Measurements from ENCODE around the gene PTPN9. TPM values are rescaled to one million over a fixed set of nuclear protein-coding genes. Genes with fewer than 3 reads are reported as not detected.

Gene PTPN9
- total and polyA plus RNA-seq, 2 of the 13 experiments (the other 11 are each of a cell fraction or from before 2014, with no cell fraction given), result 16.6 to 19.9 TPM

DNA sequence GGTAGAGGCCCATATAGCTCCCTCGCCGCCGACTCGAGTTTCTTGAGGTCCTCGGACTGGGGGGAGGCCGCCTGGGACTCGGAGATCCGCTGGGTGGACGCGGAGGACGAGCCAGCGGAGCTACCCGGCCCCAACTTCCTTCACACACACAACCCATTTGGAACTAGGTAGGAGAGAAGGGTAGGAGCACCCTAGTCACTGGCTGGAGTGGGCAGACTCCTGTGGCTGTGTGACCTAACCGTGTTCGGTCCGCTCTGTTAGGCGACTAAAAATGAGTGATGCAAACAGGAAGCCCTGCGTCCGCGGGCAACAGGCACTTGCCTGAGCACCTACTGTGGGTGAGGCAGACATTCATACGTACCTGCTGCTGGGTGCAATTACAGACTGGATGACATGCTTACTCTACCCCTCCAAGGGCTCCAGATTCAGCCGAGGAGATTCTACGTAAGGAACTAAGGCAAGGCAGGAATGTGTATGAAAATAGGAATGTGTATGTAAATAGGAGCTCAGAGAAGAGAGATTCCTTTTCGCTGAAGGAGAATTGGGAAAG lies 123.1 kb downstream of the PTPN9 start (continued):
- TF ChIP-seq AGO2 (optimal IDR thresholded peaks at IDR 0.05; ENCODE audit: low read depth, low read length), result no peak
- 0 out of 2 replicates have a peak, but pooled peaks have one; percentile 9 for TF ChIP-seq ERF (CRISPR knock-in tag; IDR thresholded peaks at IDR 0.05)
- TF ChIP-seq ZNF670 (CRISPR knock-in tag; IDR thresholded peaks at IDR 0.05; ENCODE audit: borderline replicate concordance), result 0 out of 2 replicates have a peak, but pooled peaks have one; percentile 31
- peak; percentile 30; the same call in 1 of the 2 replicates for TF ChIP-seq MED1 (CRISPR knock-in tag; IDR thresholded peaks at IDR 0.05)
- no peak for TF ChIP-seq PHF21A (CRISPR knock-in tag; IDR thresholded peaks at IDR 0.05)
- TF ChIP-seq NPAS2 (CRISPR knock-in tag; IDR thresholded peaks at IDR 0.05; ENCODE audit: borderline replicate concordance), result no peak
- no peak for TF ChIP-seq ZNF563 (CRISPR knock-in tag; IDR thresholded peaks at IDR 0.05)
- 0 out of 2 replicates have a peak, but pooled peaks have one; percentile 57 for TF ChIP-seq SRY (CRISPR knock-in tag; IDR thresholded peaks at IDR 0.05)
- TF ChIP-seq ZMYM3 (CRISPR knock-in tag; IDR thresholded peaks at IDR 0.05), result no peak
- no peak for TF ChIP-seq PHB2 (IDR thresholded peaks at IDR 0.05; ENCODE audit: partially characterized antibody)
- TF ChIP-seq, protein P1, sequence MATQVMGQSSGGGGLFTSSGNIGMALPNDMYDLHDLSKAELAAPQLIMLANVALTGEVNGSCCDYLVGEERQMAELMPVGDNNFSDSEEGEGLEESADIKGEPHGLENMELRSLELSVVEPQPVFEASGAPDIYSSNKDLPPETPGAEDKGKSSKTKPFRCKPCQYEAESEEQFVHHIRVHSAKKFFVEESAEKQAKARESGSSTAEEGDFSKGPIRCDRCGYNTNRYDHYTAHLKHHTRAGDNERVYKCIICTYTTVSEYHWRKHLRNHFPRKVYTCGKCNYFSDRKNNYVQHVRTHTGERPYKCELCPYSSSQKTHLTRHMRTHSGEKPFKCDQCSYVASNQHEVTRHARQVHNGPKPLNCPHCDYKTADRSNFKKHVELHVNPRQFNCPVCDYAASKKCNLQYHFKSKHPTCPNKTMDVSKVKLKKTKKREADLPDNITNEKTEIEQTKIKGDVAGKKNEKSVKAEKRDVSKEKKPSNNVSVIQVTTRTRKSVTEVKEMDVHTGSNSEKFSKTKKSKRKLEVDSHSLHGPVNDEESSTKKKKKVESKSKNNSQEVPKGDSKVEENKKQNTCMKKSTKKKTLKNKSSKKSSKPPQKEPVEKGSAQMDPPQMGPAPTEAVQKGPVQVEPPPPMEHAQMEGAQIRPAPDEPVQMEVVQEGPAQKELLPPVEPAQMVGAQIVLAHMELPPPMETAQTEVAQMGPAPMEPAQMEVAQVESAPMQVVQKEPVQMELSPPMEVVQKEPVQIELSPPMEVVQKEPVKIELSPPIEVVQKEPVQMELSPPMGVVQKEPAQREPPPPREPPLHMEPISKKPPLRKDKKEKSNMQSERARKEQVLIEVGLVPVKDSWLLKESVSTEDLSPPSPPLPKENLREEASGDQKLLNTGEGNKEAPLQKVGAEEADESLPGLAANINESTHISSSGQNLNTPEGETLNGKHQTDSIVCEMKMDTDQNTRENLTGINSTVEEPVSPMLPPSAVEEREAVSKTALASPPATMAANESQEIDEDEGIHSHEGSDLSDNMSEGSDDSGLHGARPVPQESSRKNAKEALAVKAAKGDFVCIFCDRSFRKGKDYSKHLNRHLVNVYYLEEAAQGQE (IDR thresholded peaks at IDR 0.05; ENCODE audit: borderline replicate concordance in 1 of 2, low read depth in 1 of 2, low read length in 2 of 2), result no peak
- TF ChIP-seq GTF3A (CRISPR knock-in tag; conservative IDR thresholded peaks at IDR 0.05), result no peak
- TF ChIP-seq ZBTB40 (IDR thresholded peaks at IDR 0.05), result no peak
- 0 out of 2 replicates have a peak, but pooled peaks have one; percentile 11 for TF ChIP-seq ZBTB40 (CRISPR knock-in tag; IDR thresholded peaks at IDR 0.05)
- TF ChIP-seq, protein P2, sequence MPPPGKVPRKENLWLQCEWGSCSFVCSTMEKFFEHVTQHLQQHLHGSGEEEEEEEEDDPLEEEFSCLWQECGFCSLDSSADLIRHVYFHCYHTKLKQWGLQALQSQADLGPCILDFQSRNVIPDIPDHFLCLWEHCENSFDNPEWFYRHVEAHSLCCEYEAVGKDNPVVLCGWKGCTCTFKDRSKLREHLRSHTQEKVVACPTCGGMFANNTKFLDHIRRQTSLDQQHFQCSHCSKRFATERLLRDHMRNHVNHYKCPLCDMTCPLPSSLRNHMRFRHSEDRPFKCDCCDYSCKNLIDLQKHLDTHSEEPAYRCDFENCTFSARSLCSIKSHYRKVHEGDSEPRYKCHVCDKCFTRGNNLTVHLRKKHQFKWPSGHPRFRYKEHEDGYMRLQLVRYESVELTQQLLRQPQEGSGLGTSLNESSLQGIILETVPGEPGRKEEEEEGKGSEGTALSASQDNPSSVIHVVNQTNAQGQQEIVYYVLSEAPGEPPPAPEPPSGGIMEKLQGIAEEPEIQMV (CRISPR knock-in tag; IDR thresholded peaks at IDR 0.05; ENCODE audit: low read depth), result 0 out of 2 replicates have a peak, but pooled peaks have one; percentile 80

Data from HepG2 (cell line).